ENCODE results near the gene OOSP2.

GRCh38 chr11:60056349-60056969 is 16.2 kb downstream of the OOSP2 start, which contains the start of gene MS4A3:
- TF ChIP-seq CTCF (conservative IDR thresholded peaks at IDR 0.05 in 1 of 2, IDR thresholded peaks at IDR 0.05 in 1 of 2; ENCODE audit: low read depth in 1 of 2, low read length in 2 of 2) (no peak), EZH2 (IDR thresholded peaks at IDR 0.05; ENCODE audit: low read length, missing control alignments) (no peak)
